ENCODE results near the gene DYRK1B.
A peak's percentile ranks its signal among the peaks of the same experiment; 100 is the strongest.

The DYRK1B gene

DNA sequence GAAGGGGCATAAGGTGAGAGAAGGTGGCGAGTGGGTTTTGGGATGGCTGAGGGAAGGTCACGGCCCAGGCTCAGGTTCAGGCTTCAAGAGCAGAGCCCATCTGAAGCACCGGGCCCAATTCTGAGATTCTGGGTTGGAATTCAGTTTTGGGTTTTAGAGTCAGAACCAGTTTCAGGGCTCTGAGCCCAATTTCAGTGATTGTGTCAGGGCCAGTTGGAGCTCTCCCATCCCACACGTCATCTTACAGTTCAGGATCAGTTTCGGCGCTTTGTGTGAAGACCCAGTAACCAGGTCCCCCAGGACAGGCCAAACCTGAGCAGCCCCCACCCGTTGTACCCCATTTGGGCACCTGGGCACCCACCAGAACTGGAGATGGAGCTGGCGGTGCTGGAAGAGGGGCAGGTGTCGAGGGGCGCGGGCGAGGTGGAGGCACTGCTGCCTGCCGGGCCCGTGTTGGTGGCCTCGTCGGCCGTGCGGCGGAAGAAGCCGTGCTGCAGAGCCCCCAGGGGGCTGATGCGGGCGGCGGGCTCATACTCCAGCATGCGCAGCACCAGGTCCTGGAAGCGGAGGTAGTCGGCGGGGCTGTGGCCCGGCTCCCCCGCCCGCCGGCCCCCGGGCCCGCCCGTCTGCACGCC is 7.5 kb downstream of the DYRK1B start:
- Histone ChIP-seq H3K4me1 (ENCODE audit: control insufficient read depth in 5 of 5, insufficient read depth in 5 of 5, low read length in 5 of 5) (peaks cover 6 to 23% (median 17%) of the 10 kb centered on the region in 5 donors), H3K9ac (ENCODE audit: low read length in 5 of 5) (no peak overlapping the region), H3K27me3 (ENCODE audit: control insufficient read depth in 5 of 5, insufficient read depth in 4 of 5, low read length in 5 of 5) (no peaks in the 10 kb centered on the region), H3K36me3 (ENCODE audit: control insufficient read depth in 5 of 5, insufficient read depth in 5 of 5, low read length in 5 of 5) (peaks cover 4 to 61% (median 51%) of the 10 kb centered on the region in 5 donors), H3K4me3 (ENCODE audit: low read depth in 1 of 5, low read length in 5 of 5) (no peak overlapping the region), H3K27ac (ENCODE audit: low read depth, low read length) (no peak overlapping the region), H3K9me3 (ENCODE audit: control insufficient read depth in 5 of 5, low read length in 5 of 5) (no peaks in the 10 kb centered on the region)

GRCh38 chr19:39825531-39826076 is 8.4 kb downstream of the DYRK1B start:
- no peaks in the 10 kb centered on the region for H3K27me3 ChIP-seq (ENCODE audit: control insufficient read depth in 5 of 5, insufficient read depth in 4 of 5, low read length in 5 of 5)
- no peak overlapping the region for H3K27ac ChIP-seq (ENCODE audit: low read depth, low read length)
- peaks cover 6 to 21% (median 16%) of the 10 kb centered on the region in 5 donors for H3K4me1 ChIP-seq (ENCODE audit: control insufficient read depth in 5 of 5, insufficient read depth in 5 of 5, low read length in 5 of 5)
- H3K9me3 ChIP-seq (ENCODE audit: control insufficient read depth in 5 of 5, low read length in 5 of 5) = peaks cover 0 to 3% (median 0%) of the 10 kb centered on the region in 5 donors
- H3K9ac ChIP-seq (ENCODE audit: low read length in 5 of 5) = no peak overlapping the region
- H3K4me3 ChIP-seq (ENCODE audit: low read depth in 1 of 5, low read length in 5 of 5) = no peak overlapping the region
- peaks cover 4 to 53% (median 44%) of the 10 kb centered on the region in 5 donors for H3K36me3 ChIP-seq (ENCODE audit: control insufficient read depth in 5 of 5, insufficient read depth in 5 of 5, low read length in 5 of 5)

DNA sequence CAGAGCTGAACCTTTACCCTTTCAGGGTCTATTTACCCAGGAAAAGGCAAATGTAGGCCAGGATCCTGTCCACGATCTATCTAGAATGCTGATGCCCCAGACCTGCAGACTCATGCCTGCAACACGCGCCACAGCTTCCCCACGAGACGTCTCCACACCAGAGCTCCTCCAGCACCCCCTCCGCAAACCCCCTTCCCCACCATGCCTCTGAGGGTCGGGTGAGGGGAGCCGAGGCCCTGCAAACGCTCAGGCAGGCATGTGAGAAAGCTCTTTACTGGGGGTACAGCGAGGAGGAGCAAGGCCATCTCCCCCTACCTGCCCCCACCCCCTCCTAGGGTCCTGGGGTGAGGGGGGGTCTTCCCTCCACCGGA is 8.9 kb downstream of the DYRK1B start:
- Histone ChIP-seq H3K36me3 (ENCODE audit: control insufficient read depth in 5 of 5, insufficient read depth in 5 of 5, low read length in 5 of 5) (peaks cover 4 to 47% (median 38%) of the 10 kb centered on the region in 5 donors), H3K27me3 (ENCODE audit: control insufficient read depth in 5 of 5, insufficient read depth in 4 of 5, low read length in 5 of 5) (no peaks in the 10 kb centered on the region), H3K27ac (ENCODE audit: low read depth, low read length) (no peak overlapping the region), H3K9me3 (ENCODE audit: control insufficient read depth in 5 of 5, low read length in 5 of 5) (peaks cover 0 to 3% (median 0%) of the 10 kb centered on the region in 5 donors), H3K4me1 (ENCODE audit: control insufficient read depth in 5 of 5, insufficient read depth in 5 of 5, low read length in 5 of 5) (peaks cover 6 to 21% (median 16%) of the 10 kb centered on the region in 5 donors), H3K4me3 (ENCODE audit: low read depth in 1 of 5, low read length in 5 of 5) (peak overlapping the region; percentile 74 to 97 (median 90)), H3K9ac (ENCODE audit: low read length in 5 of 5) (peak overlapping the region in 3 of 5 donors; percentile 43 to 88 (median 52))

DNA sequence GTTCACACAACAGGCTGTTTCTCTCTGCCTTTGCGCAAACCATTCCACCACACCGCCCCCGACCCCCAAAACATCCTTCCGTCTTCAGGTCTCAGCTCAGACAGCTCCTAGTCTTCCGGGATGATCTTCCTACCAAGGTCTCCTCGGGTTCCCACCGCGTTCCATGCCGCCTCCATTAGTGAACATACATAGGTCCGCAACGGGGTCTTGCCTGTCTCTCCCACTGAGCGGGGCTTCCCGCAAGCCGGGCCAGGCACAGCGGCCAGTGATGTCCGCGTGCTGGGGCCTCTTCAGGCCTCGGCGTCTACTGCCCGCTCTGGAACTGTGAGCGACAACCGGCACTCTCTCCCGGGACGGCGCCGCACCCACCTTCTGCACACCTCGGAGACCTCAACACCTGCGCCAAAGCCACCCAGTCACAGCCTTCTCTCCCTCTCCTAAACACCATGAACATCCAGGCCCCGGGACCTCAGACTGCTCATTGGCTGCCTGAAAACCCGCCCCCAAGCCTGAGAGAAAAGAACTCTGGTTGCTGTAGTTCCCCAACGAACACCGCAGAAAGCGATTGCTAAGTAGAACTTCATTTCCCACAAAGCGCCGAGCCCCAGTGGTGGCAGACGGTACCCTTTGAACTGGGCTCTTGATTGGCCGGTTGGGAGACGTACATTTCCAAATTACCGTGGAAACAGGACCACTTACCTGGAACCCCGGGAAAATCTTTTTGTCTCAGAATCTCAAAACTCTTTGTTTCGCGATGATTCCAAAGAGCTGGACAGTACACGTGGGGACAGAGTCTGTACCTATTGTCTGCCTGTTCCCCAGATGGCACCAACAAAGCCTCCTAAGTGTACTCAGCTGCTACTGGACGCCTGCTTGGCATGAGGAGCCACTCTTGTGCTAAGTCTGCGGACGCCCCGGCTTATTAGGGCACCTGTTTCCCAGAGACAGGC is 9.5 kb downstream of the DYRK1B start:
- peaks cover 0 to 3% (median 0%) of the 10 kb centered on the region in 5 donors for H3K9me3 ChIP-seq (ENCODE audit: control insufficient read depth in 5 of 5, low read length in 5 of 5)
- peak overlapping the region; percentile 74 to 97 (median 90) for H3K4me3 ChIP-seq (ENCODE audit: low read depth in 1 of 5, low read length in 5 of 5)
- peak overlapping the region; percentile 41 for H3K27ac ChIP-seq (ENCODE audit: low read depth, low read length)
- H3K27me3 ChIP-seq (ENCODE audit: control insufficient read depth in 5 of 5, insufficient read depth in 4 of 5, low read length in 5 of 5) = no peaks in the 10 kb centered on the region
- peak overlapping the region; percentile 64 to 92 (median 89) for H3K9ac ChIP-seq (ENCODE audit: low read length in 5 of 5)
- H3K36me3 ChIP-seq (ENCODE audit: control insufficient read depth in 5 of 5, insufficient read depth in 5 of 5, low read length in 5 of 5) = peaks cover 4 to 41% (median 32%) of the 10 kb centered on the region in 5 donors
- H3K4me1 ChIP-seq (ENCODE audit: control insufficient read depth in 5 of 5, insufficient read depth in 5 of 5, low read length in 5 of 5) = peaks cover 6 to 21% (median 16%) of the 10 kb centered on the region in 5 donors

GRCh38 chr19:39823686-39824085 is 10.3 kb downstream of the DYRK1B start:
- Histone ChIP-seq H3K4me3 (ENCODE audit: low read depth in 1 of 5, low read length in 5 of 5) (peak overlapping the region; percentile 74 to 97 (median 90)), H3K27ac (ENCODE audit: low read depth, low read length) (peak overlapping the region; percentile 41), H3K36me3 (ENCODE audit: control insufficient read depth in 5 of 5, insufficient read depth in 5 of 5, low read length in 5 of 5) (peaks cover 2 to 34% (median 30%) of the 10 kb centered on the region in 5 donors), H3K9ac (ENCODE audit: low read length in 5 of 5) (peak overlapping the region; percentile 64 to 92 (median 89)), H3K4me1 (ENCODE audit: control insufficient read depth in 5 of 5, insufficient read depth in 5 of 5, low read length in 5 of 5) (peaks cover 6 to 21% (median 16%) of the 10 kb centered on the region in 5 donors), H3K9me3 (ENCODE audit: control insufficient read depth in 5 of 5, low read length in 5 of 5) (peaks cover 0 to 3% (median 0%) of the 10 kb centered on the region in 5 donors), H3K27me3 (ENCODE audit: control insufficient read depth in 5 of 5, insufficient read depth in 4 of 5, low read length in 5 of 5) (no peaks in the 10 kb centered on the region)

GRCh38 chr19:39820696-39821095 is 13.3 kb downstream of the DYRK1B start:
- Histone ChIP-seq H3K9me3 (ENCODE audit: control insufficient read depth in 5 of 5, low read length in 5 of 5) (peaks cover 0 to 3% (median 0%) of the 10 kb centered on the region in 5 donors), H3K4me3 (ENCODE audit: low read depth in 1 of 5, low read length in 5 of 5) (no peak overlapping the region), H3K9ac (ENCODE audit: low read length in 5 of 5) (no peak overlapping the region), H3K36me3 (ENCODE audit: control insufficient read depth in 5 of 5, insufficient read depth in 5 of 5, low read length in 5 of 5) (peaks cover 2 to 18% (median 5%) of the 10 kb centered on the region in 5 donors), H3K4me1 (ENCODE audit: control insufficient read depth in 5 of 5, insufficient read depth in 5 of 5, low read length in 5 of 5) (peaks cover 6 to 17% (median 16%) of the 10 kb centered on the region in 5 donors), H3K27me3 (ENCODE audit: control insufficient read depth in 5 of 5, insufficient read depth in 4 of 5, low read length in 5 of 5) (no peaks in the 10 kb centered on the region), H3K27ac (ENCODE audit: low read depth, low read length) (no peak overlapping the region)

GRCh38 chr19:39819786-39820185 is 14.2 kb downstream of the DYRK1B start:
- Histone ChIP-seq H3K9me3 (ENCODE audit: control insufficient read depth in 5 of 5, low read length in 5 of 5) (peaks cover 0 to 3% (median 0%) of the 10 kb centered on the region in 5 donors), H3K4me3 (ENCODE audit: low read depth in 1 of 5, low read length in 5 of 5) (no peak overlapping the region), H3K27ac (ENCODE audit: low read depth, low read length) (no peak overlapping the region), H3K36me3 (ENCODE audit: control insufficient read depth in 5 of 5, insufficient read depth in 5 of 5, low read length in 5 of 5) (peaks cover 0 to 12% (median 5%) of the 10 kb centered on the region in 5 donors), H3K27me3 (ENCODE audit: control insufficient read depth in 5 of 5, insufficient read depth in 4 of 5, low read length in 5 of 5) (no peaks in the 10 kb centered on the region), H3K9ac (ENCODE audit: low read length in 5 of 5) (no peak overlapping the region), H3K4me1 (ENCODE audit: control insufficient read depth in 5 of 5, insufficient read depth in 5 of 5, low read length in 5 of 5) (peaks cover 6 to 13% (median 12%) of the 10 kb centered on the region in 5 donors)

DNA sequence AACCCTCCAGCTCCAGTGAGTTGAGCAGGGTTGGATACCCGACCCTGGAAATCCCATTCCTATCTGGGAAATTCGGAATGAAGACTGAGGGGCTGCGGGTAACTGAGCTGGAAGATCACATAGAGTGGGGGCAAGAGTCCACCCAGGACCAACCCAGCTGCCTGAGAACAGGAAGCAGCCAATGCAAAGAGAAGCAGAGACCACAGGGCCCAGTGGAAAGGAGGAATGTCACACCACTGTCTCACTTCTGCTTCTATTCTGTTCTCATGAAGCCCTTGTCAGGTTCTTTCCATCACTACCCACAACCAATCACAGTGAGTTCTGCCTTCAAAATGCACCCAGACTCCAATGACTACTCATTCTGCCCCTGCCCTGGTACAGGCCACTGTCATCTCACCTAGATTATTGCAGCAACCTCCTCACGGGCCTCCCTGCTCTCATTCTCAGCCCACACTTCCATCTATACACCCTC is 15.3 kb downstream of the DYRK1B start:
- no peak overlapping the region for H3K4me3 ChIP-seq (ENCODE audit: low read depth in 1 of 5, low read length in 5 of 5)
- peaks cover 2 to 6% (median 4%) of the 10 kb centered on the region in 5 donors for H3K4me1 ChIP-seq (ENCODE audit: control insufficient read depth in 5 of 5, insufficient read depth in 5 of 5, low read length in 5 of 5)
- peaks cover 0 to 12% (median 5%) of the 10 kb centered on the region in 5 donors for H3K36me3 ChIP-seq (ENCODE audit: control insufficient read depth in 5 of 5, insufficient read depth in 5 of 5, low read length in 5 of 5)
- no peak overlapping the region for H3K27ac ChIP-seq (ENCODE audit: low read depth, low read length)
- H3K27me3 ChIP-seq (ENCODE audit: control insufficient read depth in 5 of 5, insufficient read depth in 4 of 5, low read length in 5 of 5) = no peaks in the 10 kb centered on the region
- no peak overlapping the region for H3K9ac ChIP-seq (ENCODE audit: low read length in 5 of 5)
- H3K9me3 ChIP-seq (ENCODE audit: control insufficient read depth in 5 of 5, low read length in 5 of 5) = peaks cover 0 to 3% (median 0%) of the 10 kb centered on the region in 5 donors

GRCh38 chr19:39817888-39818561 is 15.9 kb downstream of the DYRK1B start:
- H3K36me3 ChIP-seq (ENCODE audit: control insufficient read depth in 5 of 5, insufficient read depth in 5 of 5, low read length in 5 of 5) = peaks cover 0 to 12% (median 5%) of the 10 kb centered on the region in 5 donors
- no peak overlapping the region for H3K9ac ChIP-seq (ENCODE audit: low read length in 5 of 5)
- peaks cover 0 to 3% (median 0%) of the 10 kb centered on the region in 5 donors for H3K9me3 ChIP-seq (ENCODE audit: control insufficient read depth in 5 of 5, low read length in 5 of 5)
- peaks cover 0 to 7% (median 0%) of the 10 kb centered on the region in 5 donors for H3K4me1 ChIP-seq (ENCODE audit: control insufficient read depth in 5 of 5, insufficient read depth in 5 of 5, low read length in 5 of 5)
- no peak overlapping the region for H3K27ac ChIP-seq (ENCODE audit: low read depth, low read length)
- no peaks in the 10 kb centered on the region for H3K27me3 ChIP-seq (ENCODE audit: control insufficient read depth in 5 of 5, insufficient read depth in 4 of 5, low read length in 5 of 5)
- no peak overlapping the region for H3K4me3 ChIP-seq (ENCODE audit: low read depth in 1 of 5, low read length in 5 of 5)
